Transverse colon (tissue), 4 donors: ENCODE data around the gene LEKR1.

Source experiments
- EP300 ChIP-seq: sonication (generic); formaldehyde crosslinking; IDR thresholded peaks from one replicate; pipeline ENCODE4 v1.6.1; 2017; ENCODE audit warnings: antibody characterized with exemption, low read depth
- POLR2AphosphoS5 ChIP-seq, 3 donors: sonication (generic); formaldehyde crosslinking; IDR thresholded peaks; one replicate each; pipeline ENCODE4 v1.6.1; 2016; ENCODE audit warnings: antibody characterized with exemption in 3 of 3
- TF ChIP-seq, protein P1 (sequence below), 5 experiments: fragments of 200-600 bp in 3 of 5; fragments of 450-650 bp in 2 of 5; sonication (generic) in 3 of 5; IDR thresholded peaks; 1 replicate in 2 of 5; 2 replicates in 3 of 5; pipeline ENCODE4 v1.5.1; 2016 to 2017; ENCODE audit warnings: antibody characterized with exemption in 5 of 5, inconsistent platforms in 3 of 5, mild to moderate bottlenecking in 2 of 5, moderate library complexity in 1 of 5

- TF ChIP-seq POLR2AphosphoS5 (IDR thresholded peaks at IDR 0.05) (no peak), EP300 (no peak)
- TF ChIP-seq, protein P1, sequence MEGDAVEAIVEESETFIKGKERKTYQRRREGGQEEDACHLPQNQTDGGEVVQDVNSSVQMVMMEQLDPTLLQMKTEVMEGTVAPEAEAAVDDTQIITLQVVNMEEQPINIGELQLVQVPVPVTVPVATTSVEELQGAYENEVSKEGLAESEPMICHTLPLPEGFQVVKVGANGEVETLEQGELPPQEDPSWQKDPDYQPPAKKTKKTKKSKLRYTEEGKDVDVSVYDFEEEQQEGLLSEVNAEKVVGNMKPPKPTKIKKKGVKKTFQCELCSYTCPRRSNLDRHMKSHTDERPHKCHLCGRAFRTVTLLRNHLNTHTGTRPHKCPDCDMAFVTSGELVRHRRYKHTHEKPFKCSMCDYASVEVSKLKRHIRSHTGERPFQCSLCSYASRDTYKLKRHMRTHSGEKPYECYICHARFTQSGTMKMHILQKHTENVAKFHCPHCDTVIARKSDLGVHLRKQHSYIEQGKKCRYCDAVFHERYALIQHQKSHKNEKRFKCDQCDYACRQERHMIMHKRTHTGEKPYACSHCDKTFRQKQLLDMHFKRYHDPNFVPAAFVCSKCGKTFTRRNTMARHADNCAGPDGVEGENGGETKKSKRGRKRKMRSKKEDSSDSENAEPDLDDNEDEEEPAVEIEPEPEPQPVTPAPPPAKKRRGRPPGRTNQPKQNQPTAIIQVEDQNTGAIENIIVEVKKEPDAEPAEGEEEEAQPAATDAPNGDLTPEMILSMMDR (IDR thresholded peaks at IDR 0.05), result no peak
Measured at GRCh38 chr3:156792945-156793344, 33.2 kb upstream of the LEKR1 start.
